Stimulated activated CD8-positive, alpha-beta memory T cell treated with anti-CD3 and anti-CD28 coated beads, Interleukin-15, amount 100 ng/mL, for 4 hours (primary cell): ENCODE data around the gene PPIH.
"Not testable (repeated sequence)": the region's sequence is repeated elsewhere in the genome, so short reads cannot be mapped to it uniquely, and the experiment has no call there.

Experiments
- DNase-seq, 2 donors: peaks; one replicate each; pipeline ENCODE4 v3.0.0-alpha.2; 2020; ENCODE audit warnings: low read depth in 2 of 2

The PPIH gene

DNA sequence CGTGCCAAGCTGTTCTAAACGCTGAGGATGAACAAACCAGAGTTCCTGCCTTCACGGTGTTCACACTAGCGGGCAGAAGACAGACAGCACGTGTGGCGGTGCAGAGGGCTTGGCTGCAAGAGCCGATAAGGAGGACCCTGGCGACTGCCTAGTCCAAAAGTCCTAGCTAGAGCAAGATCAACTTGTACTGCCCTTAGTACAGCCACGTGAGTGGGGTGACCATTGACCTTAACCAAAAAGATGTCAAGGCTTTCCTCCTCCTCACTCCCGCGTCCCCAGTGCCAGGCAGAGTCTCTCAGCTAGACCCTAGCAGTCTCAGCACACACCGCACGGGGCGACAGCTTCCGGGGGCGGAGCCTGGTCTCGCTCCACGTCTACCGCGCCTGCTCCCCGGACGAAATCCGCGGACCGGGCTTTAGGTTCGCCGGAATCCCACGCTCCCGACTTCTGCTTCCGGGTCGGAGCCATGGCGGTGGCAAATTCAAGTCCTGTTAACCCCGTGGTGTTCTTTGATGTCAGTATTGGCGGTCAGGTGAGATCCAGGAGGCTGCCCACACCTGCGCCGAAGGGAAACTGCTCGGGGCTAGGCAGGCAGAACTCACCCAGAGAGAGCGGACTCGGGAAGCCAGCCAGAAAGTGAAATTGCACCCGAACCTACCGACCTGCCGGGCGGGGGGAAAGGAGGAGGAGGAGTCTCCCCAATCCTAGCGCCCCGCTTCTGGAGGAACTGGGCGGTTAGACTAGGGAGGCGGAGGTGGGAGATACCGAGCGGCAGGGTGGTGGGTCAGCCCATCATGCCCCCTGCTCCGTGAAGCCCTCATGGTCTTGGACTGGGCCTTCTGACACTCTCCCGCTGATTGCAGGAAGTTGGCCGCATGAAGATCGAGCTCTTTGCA lies at the start of gene PPIH:
Gene PPIH (plus strand): TSS at position 443 of the 896 bp plus-strand sequence. CDS start 24 bp downstream, at position 467.
- peak; percentile 86 to 91 for DNase-seq

DNA sequence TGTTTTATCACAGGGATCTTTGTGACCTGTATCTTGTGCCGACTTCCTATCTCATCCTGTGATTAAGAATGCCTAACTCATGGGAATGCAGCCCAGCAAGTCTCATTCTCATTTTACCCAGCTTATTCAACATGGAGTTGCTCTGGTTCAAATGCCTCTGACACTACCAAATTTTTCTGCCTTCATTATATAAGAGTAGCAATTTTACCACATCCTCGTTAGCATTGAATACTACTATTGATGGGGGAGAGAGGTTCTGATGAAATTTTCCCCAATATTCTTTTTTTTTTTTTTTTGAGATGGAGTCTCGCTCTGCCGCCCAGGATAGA lies 44.5 kb upstream of the PPIH start:
- DNase-seq: no peak

DNA sequence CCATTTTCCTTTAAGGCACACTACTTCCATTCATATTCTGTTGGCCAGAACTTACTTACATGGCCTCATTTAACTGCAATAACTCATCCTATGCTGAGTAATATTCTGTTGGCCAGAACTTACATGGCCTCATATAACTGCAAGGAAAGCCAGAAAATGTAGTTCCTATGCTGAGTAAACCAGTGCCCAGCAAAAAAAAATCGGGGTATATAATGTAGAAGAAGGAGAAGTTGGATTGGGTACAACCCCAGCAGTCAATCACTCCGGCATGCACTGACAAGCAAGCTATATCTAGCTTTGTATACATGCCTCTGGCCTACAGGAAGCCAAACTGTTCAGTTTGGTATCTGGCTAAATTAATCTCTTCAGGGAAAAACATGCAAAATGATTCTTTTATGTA lies 39.4 kb upstream of the PPIH start:
- no peak for DNase-seq

DNA sequence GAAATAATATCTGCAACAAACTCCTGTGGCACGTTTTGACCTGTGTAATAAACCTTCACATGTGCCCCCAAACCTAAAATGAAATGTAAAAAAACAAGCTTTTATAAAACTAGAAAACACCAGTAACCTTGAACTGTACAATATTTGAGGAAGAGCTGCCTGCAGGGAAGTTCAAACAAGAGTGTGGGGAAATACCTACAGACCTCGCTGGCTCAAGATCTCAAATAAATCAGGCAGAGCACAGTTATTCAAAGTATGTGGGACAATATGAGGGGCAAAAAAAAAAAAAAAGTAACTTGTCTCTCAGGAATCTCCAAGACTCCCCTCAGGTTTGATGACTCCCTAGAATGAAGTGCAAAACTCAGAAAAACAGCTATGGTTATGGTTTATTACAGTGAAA lies 37.9 kb upstream of the PPIH start:
- no peak for DNase-seq

GRCh38 chr1:42621180-42621579 lies 37.0 kb upstream of the PPIH start:
- not testable (repeated sequence) for DNase-seq

DNA sequence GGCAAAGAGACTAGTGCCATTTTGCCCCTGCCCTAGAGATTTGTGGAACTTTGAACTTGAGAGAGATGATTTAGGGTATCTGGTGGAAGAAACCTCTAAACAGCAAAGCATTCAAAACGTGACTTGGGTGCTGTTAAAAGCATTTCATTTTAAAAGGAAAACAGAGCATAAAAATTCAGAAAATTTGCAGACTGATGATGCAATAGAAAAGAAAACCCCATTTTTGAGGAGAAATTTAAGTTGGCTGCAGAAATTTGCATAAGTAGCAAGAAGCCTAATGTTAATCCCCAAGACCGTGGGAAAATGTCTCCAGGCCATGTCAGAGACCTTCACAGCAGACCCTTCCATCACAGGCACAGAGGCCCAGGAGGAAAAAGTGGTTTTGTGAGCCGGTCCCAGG lies 31.0 kb upstream of the PPIH start:
- DNase-seq: not testable (repeated sequence)

- DNase-seq: no peak
Observed at GRCh38 chr1:42639116-42639515, 19.1 kb upstream of the PPIH start.

DNA sequence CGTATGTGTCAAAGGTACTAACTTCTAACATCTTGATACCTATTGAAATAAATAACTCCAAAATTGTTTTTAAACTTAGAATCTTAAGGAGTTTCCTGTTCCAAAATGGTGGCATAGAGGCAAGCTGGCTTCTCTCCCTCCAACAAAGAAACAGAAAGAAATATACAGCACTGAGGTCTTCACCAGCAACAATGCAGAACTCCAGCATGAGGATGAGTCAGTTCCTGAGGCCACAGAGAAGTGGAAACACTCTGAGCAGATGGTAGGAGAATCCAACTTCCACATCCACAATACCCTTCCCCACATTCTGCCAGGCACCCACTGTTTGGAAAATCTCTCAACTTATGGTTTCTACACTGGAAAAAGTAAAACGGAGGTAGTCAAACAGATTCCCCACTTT lies 12.2 kb upstream of the PPIH start:
- no peak for DNase-seq

DNA sequence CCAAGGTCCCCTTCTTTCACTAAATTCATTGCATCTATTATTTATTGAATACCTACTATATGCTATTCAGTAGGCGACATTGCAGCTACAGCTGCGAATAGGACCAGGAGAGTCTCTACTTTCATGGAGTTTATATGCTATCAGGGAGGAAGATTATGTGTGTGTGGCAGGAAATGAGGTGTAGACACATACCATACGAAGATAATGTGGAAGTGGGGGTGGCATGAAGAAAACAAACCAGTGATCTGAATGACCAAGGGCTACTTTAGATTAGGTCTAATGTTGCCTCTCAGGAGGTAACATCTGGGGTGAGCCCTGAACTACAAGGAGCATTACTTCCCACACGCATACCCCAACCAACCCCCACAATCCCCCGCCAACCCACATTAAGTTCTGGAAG lies 1.0 kb upstream of the PPIH start:
- no peak for DNase-seq

- no peak for DNase-seq
Observed at GRCh38 chr1:42658877-42659337, 684 bp downstream of the PPIH start.

GRCh38 chr1:42660907-42661500 lies 2.8 kb downstream of the PPIH start:
- DNase-seq: no peak

DNA sequence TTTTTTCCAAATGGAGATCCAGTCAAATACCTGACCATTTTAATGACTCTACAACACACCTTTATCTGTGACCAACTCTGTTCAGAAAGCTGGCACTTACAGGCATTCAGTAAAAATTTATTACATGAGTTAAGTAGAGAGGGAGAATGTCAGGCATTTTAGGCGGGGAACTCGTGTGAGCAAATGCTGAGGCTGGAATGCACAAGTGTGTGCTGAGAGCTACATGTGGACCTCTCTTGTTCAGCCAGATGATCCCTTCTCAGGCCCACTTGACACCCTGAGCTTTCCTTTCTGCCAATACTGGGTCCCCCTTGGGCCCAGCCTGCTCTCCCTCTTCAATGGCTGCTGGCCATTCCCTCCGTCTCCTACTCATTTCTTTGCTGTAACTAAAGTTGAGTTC lies 11.7 kb downstream of the PPIH start:
- DNase-seq: no peak

DNA sequence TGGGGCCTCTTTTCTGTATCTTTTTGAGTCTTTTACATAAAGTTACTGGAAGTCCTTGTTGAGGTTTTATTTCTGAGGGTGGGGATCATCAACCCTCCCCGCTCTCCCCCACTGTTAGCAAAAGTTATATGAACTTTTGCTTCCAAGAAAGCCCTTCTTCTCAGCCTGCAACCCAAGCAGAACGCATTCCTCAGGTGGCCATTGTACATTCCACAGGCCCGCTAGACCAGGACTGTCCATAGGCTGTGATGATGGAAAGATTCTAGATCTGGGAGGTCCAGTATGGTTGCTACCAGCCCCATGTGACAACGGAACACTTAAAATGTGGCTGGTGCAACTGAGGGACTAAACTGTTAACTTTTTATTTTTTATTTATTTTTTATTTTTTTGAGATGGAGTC lies 12.2 kb downstream of the PPIH start:
- DNase-seq: no peak

- DNase-seq: no peak
Observed at GRCh38 chr1:42674214-42674613, 16.0 kb downstream of the PPIH start.

DNA sequence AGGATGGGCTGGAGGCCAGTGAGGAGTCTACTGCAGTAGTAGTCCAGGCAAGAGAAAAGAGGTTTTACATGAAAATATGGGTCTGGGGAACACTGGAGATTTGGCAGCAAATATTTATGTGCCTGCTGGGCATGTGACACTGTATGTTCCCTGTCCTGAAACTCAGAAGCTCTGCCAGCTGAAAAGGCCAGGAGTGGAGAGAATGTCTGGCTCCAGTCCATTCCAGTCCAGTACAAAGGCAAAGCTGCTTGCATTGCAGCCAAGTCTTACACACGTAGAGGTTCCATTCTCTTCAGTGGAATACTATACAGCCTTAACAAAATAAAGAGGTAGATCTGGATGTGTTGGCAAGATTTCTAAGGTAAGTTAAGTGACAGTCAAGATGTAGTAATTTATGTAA lies 16.5 kb downstream of the PPIH start:
- DNase-seq: no peak

DNA sequence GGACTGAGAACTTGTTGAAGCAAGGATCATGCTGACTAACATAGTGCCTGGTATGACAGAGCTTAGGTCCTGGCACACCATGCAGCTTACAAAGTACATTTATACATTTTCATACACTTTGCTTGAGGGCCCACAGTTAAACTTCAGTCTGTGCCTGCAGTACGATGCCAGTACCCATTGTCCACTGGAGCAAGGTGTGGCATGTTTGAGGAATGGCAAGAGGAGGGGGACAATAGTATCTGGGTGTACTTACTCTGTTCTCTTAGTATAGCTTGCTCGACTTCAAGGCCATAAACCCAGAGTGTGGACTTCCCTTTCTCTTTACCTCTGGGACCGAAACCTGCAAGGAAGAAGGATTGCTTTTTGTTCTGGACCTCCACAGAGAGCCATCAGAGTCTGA lies 17.2 kb downstream of the PPIH start:
- DNase-seq: no peak

GRCh38 chr1:42676534-42677087 lies 18.4 kb downstream of the PPIH start:
- DNase-seq: no peak

DNA sequence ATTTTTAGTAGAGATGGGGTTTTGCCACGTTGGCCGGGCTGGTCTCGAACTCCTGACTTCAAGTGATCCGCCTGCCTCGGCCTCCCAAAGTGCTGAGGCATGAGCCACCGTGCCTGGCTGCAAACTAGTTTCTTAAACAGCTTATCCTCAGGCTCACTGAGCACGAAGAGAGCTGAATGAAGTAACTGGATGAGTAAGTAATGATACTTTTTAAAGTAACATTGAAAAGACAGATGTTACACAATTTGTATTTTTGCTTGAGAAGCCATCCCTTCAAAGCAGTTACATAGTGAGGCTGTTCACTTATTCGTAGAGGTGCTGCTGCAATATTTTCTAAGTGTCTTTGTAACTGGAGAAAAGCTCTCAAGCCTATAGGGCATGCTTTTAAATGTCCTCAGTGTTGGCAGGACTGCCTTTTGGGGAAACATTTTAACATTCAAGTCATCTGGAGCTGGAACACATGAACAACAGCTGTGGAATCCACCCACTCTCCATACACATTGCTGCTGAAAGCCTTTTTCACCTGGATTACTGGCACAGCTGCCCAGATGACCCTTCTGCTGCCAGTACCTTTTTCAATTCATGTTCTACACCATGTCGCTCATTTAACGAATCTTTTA lies 21.3 kb downstream of the PPIH start:
- DNase-seq: no peak

DNA sequence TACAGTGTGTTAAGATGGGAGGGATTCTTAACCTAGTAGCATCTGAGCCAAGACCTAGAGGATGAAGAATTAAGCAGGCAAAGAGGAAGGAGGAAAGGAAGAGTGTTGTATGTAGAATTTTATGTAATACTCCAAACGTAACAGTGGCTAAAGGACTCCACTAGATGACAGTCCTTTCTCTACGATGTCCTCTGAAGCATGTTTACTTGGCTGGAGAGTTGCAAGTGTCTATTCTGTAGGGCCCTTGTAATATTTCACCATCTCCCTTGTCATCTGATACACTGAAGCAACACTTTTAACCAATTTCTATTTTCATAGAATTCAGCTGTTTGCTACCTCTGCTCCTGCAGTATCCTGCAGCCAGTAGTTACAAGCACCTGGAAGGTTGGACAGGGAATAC lies 21.8 kb downstream of the PPIH start:
- no peak for DNase-seq

GRCh38 chr1:42680921-42681683 lies 22.9 kb downstream of the PPIH start:
- DNase-seq: no peak

- peak; percentile 83 to 91 for DNase-seq
Observed at GRCh38 chr1:42681741-42682483, 23.7 kb downstream of the PPIH start, which contains the start of gene YBX1. TSS of gene YBX1 (plus strand) at chr1:42682418. CDS start at chr1:42682566, 148 bp downstream.
